K562 (cell line): ENCODE measurements around the gene PPP1CA. TPM values are rescaled to one million over a fixed set of nuclear protein-coding genes. Genes with fewer than 3 reads are reported as not detected.

Source experiments
- ARID1B ChIP-seq: fragments of 450-650 bp; IDR thresholded peaks from 2 replicates; pipeline ENCODE4 v1.6.1; 2016; ENCODE audit warnings: antibody characterized with exemption, mild to moderate bottlenecking, inconsistent platforms
- BACH1 ChIP-seq: fragments of 200-800 bp; sonication (Bioruptor generic); IDR thresholded peaks from 2 replicates; pipeline ENCODE4 v1.6.1; 2016; ENCODE audit warnings: missing genetic modification characterization, missing compliant biosample characterization
- CTBP1 ChIP-seq: fragments of 450-650 bp; IDR thresholded peaks from 2 replicates; pipeline ENCODE4 v1.6.1; 2016; ENCODE audit warnings: borderline replicate concordance
- CXXC5 ChIP-seq: fragments of 250-450 bp; sonication (Bioruptor Pico); IDR thresholded peaks from 2 replicates; pipeline ENCODE4 v1.8.0; 2022; ENCODE audit warnings: inconsistent platforms, mild to moderate bottlenecking, moderate library complexity
- FOXA1 ChIP-seq: fragments of 450-650 bp; IDR thresholded peaks from 2 replicates; pipeline ENCODE4 v1.6.1; 2016; ENCODE audit warnings: mild to moderate bottlenecking, borderline replicate concordance
- HNRNPK ChIP-seq: fragments of 200-400 bp; formaldehyde crosslinking; IDR thresholded peaks from one replicate; pipeline ENCODE4 v1.6.1; 2018; ENCODE audit warnings: mild to moderate bottlenecking, low read depth, low read length; ENCODE audit not compliant: poor library complexity, severe bottlenecking
- L3MBTL2 ChIP-seq: fragments of 450-650 bp; IDR thresholded peaks from 2 replicates; pipeline ENCODE4 v1.6.1; 2016; ENCODE audit warnings: mild to moderate bottlenecking, moderate library complexity
- MTA1 ChIP-seq: fragments of 450-650 bp; IDR thresholded peaks from 2 replicates; pipeline ENCODE4 v1.6.1; 2017; ENCODE audit warnings: borderline replicate concordance
- NR2C1 ChIP-seq, 2 experiments: fragments of 450-650 bp; IDR thresholded peaks; 2 replicates each; pipeline ENCODE4 v1.6.1; 2017; ENCODE audit warnings: mild to moderate bottlenecking in 2 of 2, antibody characterized with exemption in 1 of 2, inconsistent platforms in 1 of 2, missing compliant biosample characterization in 1 of 2, missing genetic modification characterization in 1 of 2
- RCOR1 ChIP-seq, 2 experiments: IDR thresholded peaks; 2 replicates each; pipeline ENCODE4 v1.6.1; 2012; ENCODE audit warnings: low read depth in 2 of 2, low read length in 2 of 2, borderline replicate concordance in 1 of 2, improper control_type of control experiment in 1 of 2
- RNF2 ChIP-seq: sonication (generic); IDR thresholded peaks from 2 replicates; pipeline ENCODE4 v1.6.1; 2016
- SMARCE1 ChIP-seq: fragments of 450-650 bp; IDR thresholded peaks from 2 replicates; pipeline ENCODE4 v1.7.1; 2016; ENCODE audit warnings: mild to moderate bottlenecking
- SOX6 ChIP-seq: fragments of 450-650 bp; IDR thresholded peaks from 2 replicates; pipeline ENCODE4 v1.6.1; 2014; ENCODE audit warnings: mild to moderate bottlenecking
- TAF9B ChIP-seq: fragments of 450-650 bp; IDR thresholded peaks from 2 replicates; pipeline ENCODE4 v1.6.1; 2018; ENCODE audit warnings: mild to moderate bottlenecking; ENCODE audit not compliant: partially characterized antibody
- TOE1 ChIP-seq, 2 experiments: fragments of 450-650 bp in 1 of 2; sonication (generic) in 1 of 2; formaldehyde crosslinking in 1 of 2; IDR thresholded peaks; 2 replicates each; pipeline versions ENCODE4 v1.7.1 to v1.8.0; 2016 to 2022; ENCODE audit warnings: borderline replicate concordance in 2 of 2, mild to moderate bottlenecking in 2 of 2, antibody characterized with exemption in 1 of 2, inconsistent platforms in 1 of 2, low read depth in 1 of 2, missing genetic modification reagents in 1 of 2, moderate library complexity in 1 of 2
- ZBTB12 ChIP-seq: fragments of 250-450 bp; sonication (Bioruptor Pico); IDR thresholded peaks from 2 replicates; pipeline ENCODE4 v1.4.0; 2020
- ZEB2 ChIP-seq: fragments of 450-650 bp; IDR thresholded peaks from 2 replicates; pipeline ENCODE4 v1.6.1; 2016
- ZNF274 ChIP-seq: IDR thresholded peaks from 2 replicates; pipeline ENCODE4 v1.6.1; 2011; ENCODE audit warnings: low read depth, mild to moderate bottlenecking, low read length, moderate library complexity, borderline replicate concordance
- polyA plus RNA-seq, 8 experiments: library from polyadenylated mRNA; depleted of rRNA in 4 of 8; stranded (reverse) in 5 of 8; unstranded in 3 of 8; fragments of >200 nt; fragmentation: Nextera tagmentation in 2 of 8; fragmentation: Illumina TruSeq in 1 of 8; extraction: Ambion mirVana in 2 of 8; extraction: Trizol in 1 of 8; gene quantifications; 2 replicates each; pipeline versions ENCODE4 v1.2.1 to v1.2.3, GENCODE V29; 2011 to 2014; ENCODE audit warnings: inconsistent platforms in 1 of 8, missing spikeins in 1 of 8
- total RNA-seq, 7 experiments: library from RNA; depleted of rRNA in 6 of 7; stranded (reverse); fragments of >200 nt in 6 of 7; fragmentation: Illumina TruSeq in 2 of 7; extraction: Trizol in 2 of 7; gene quantifications; 2 replicates each; pipeline versions ENCODE4 v1.2.1 to v1.2.3, GENCODE V29; 2011 to 2021; ENCODE audit warnings: low replicate concordance in 1 of 7
- TF ChIP-seq, protein P1 (sequence below): fragments of 250-450 bp; sonication (Bioruptor Pico); IDR thresholded peaks from 2 replicates; pipeline ENCODE4 v1.4.0; 2020

Gene PPP1CA
- total and polyA plus RNA-seq, 9 of the 15 experiments (the other 6 are each of a cell fraction or from before 2014, with no cell fraction given), result 18.2 to 242 (median 188) TPM

DNA sequence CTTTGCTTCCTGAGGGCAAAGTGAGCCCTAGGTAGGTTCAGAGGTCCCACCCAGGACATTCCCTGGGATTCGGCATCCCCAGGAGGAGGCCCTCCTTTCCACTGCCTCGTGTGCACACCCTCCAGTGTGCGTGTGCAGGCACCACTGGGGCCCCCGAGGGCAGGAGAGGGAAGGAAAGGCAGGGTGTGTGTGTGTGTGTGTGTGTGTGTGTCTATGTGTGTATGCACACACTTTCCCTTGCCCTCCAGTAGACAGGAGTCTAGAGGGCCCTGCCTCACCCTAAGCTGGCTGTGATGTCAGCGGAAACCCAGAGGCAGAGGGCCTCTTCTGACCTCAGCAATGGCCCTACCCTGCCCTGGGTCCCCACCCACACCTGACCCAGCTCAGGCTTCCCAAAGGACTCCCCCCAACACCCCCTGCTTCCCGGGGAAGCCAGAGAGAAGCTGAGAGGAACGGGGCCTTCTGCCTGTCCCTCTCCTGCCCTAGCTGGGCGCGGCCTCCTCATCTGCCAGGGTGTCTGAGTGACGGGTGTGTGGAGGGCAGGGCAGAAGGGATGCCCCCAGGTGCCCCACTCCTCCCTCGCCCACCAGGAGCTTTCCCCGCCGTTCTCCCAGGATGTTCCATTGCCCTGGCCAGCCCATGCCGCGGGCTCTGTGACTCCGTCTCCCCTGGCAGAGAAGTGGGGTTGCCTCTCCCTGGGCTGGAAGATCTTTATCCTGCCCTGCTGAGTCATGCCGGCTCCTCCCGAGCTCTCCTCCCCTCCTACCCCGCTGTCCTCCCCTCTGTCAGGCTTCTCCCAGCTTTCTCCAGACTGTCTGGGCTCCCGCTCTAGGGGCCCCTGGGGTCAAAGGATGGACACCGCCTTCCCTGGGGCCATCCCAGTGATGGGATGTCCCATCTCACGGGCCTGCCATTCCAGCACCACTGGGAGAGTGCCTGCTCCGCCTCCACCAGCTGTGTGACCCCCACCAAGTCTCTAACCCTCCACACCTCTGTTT, 22.3 kb downstream of the PPP1CA start (continued):
- TF ChIP-seq ZBTB12 (CRISPR knock-in tag) (no peak), SOX6 (peak; percentile 41; the same call in 1 of the 2 replicates), ARID1B (peak; percentile 83), CXXC5 (peak; percentile 51), RCOR1 (IDR thresholded peaks at IDR 0.05; ENCODE audit: borderline replicate concordance in 1 of 2, low read depth in 2 of 2, low read length in 2 of 2) (peak in 1 of 2 experiments; percentile 54; a peak in 1 of 4 replicates), HNRNPK (no peak), TAF9B (no peak), MTA1 (peak; percentile 69), SMARCE1 (peak; percentile 89), FOXA1 (no peak), TOE1 (IDR thresholded peaks at IDR 0.05; ENCODE audit: borderline replicate concordance) (peak; percentile 37; the same call in 1 of the 2 replicates), TOE1 (CRISPR knock-in tag; IDR thresholded peaks at IDR 0.05; ENCODE audit: borderline replicate concordance, low read depth) (no peak), BACH1 (peak; percentile 80; the same call in 1 of the 2 replicates), CTBP1 (peak; percentile 75; the same call in 1 of the 2 replicates), NR2C1 (IDR thresholded peaks at IDR 0.05) (no peak), NR2C1 (tag; IDR thresholded peaks at IDR 0.05) (0 out of 2 replicates have a peak, but pooled peaks have one; percentile 10), RNF2 (0 out of 2 replicates have a peak, but pooled peaks have one; percentile 30), ZNF274 (no peak), L3MBTL2 (peak; percentile 26; the same call in 1 of the 2 replicates), ZEB2 (no peak)
- TF ChIP-seq, protein P1, sequence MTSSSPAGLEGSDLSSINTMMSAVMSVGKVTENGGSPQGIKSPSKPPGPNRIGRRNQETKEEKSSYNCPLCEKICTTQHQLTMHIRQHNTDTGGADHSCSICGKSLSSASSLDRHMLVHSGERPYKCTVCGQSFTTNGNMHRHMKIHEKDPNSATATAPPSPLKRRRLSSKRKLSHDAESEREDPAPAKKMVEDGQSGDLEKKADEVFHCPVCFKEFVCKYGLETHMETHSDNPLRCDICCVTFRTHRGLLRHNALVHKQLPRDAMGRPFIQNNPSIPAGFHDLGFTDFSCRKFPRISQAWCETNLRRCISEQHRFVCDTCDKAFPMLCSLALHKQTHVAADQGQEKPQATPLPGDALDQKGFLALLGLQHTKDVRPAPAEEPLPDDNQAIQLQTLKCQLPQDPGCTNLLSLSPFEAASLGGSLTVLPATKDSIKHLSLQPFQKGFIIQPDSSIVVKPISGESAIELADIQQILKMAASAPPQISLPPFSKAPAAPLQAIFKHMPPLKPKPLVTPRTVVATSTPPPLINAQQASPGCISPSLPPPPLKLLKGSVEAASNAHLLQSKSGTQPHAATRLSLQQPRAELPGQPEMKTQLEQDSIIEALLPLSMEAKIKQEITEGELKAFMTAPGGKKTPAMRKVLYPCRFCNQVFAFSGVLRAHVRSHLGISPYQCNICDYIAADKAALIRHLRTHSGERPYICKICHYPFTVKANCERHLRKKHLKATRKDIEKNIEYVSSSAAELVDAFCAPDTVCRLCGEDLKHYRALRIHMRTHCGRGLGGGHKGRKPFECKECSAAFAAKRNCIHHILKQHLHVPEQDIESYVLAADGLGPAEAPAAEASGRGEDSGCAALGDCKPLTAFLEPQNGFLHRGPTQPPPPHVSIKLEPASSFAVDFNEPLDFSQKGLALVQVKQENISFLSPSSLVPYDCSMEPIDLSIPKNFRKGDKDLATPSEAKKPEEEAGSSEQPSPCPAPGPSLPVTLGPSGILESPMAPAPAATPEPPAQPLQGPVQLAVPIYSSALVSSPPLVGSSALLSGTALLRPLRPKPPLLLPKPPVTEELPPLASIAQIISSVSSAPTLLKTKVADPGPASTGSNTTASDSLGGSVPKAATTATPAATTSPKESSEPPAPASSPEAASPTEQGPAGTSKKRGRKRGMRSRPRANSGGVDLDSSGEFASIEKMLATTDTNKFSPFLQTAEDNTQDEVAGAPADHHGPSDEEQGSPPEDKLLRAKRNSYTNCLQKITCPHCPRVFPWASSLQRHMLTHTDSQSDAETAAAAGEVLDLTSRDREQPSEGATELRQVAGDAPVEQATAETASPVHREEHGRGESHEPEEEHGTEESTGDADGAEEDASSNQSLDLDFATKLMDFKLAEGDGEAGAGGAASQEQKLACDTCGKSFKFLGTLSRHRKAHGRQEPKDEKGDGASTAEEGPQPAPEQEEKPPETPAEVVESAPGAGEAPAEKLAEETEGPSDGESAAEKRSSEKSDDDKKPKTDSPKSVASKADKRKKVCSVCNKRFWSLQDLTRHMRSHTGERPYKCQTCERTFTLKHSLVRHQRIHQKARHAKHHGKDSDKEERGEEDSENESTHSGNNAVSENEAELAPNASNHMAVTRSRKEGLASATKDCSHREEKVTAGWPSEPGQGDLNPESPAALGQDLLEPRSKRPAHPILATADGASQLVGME (CRISPR knock-in tag), result peak; percentile 66; the same call in 1 of the 2 replicates
